ENCODE data around the gene SHANK1. TPM values are rescaled to one million over a fixed set of nuclear protein-coding genes. Genes with fewer than 3 reads are reported as not detected.
A peak's percentile ranks its signal among the peaks of the same experiment; 100 is the strongest.

Gene SHANK1
- total RNA-seq, 1 donor from 2014 or later, result 6.3 TPM

- DNase-seq, result no peak
Measured at GRCh38 chr19:50659318-50660087, 60.1 kb downstream of the SHANK1 start.

DNA sequence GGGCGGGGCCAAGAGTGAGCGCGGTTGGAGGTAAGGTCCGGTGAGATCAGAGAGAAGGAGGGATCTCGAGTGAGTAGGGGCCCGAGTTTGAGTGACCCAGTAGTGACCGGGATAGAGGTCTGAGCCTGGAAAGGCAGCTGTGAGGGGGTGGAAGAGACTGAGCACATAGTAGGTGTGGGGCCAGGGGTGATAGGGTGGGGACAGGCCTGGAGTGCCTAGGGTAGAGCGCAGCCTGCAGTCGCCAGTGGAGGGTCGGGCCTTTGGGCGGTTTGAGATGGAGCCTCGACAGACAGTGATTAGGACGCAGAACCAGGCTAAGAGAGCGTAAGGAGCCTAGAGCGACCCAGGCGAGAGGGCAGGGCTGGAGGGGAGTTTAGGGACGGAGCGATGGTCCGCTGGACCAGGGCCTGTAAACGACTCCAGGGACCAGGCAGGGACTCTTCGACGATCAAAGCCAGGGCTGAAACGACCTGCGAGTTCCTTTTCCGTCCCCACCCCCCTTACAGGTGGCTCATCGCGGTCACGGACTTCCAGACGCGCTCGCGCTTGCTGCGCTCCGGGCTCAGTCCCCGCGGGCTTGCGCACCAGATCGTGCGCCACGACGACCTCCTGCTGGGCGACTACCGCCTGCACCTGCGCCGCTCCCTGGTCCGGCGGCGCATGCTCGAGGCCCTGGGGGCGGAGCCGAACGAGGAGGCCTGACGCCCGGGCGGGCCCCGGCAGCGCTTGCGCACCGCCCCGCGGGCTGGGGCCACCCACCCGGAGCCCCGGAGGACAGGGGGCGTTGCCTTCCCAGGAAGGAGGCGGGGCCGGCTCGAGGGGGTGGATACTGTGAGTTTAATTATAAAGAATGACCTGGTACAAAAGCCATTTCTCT is 60.9 kb downstream of the SHANK1 start:
- peak; percentile 80 for DNase-seq

- peak; percentile 93 for DNase-seq
Measured at GRCh38 chr19:50657712-50658440, 61.7 kb downstream of the SHANK1 start.

- DNase-seq, result no peak
Measured at GRCh38 chr19:50657222-50657669, 62.4 kb downstream of the SHANK1 start.

- no peak for DNase-seq
Measured at GRCh38 chr19:50654882-50655281, 64.7 kb downstream of the SHANK1 start.

DNA sequence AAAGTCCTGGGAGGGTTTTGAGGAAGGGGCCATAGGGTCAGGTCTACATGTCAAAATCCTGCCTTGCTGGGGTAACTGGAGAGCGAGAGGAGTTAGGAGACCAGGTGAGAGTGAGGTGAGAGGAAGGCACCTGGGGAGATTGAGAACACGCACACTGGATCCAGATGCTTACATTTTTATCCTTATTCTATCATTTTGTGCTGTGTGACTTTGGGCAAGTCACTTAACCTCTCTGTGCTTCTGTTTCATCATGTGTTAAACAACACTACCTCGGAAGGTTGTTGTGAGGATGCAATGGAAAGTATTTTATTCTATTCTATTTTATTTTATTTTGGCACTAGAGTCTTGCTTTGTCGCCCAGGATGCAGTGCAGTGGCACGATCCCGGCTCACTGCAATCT is 66.9 kb downstream of the SHANK1 start:
- DNase-seq, result no peak

DNA sequence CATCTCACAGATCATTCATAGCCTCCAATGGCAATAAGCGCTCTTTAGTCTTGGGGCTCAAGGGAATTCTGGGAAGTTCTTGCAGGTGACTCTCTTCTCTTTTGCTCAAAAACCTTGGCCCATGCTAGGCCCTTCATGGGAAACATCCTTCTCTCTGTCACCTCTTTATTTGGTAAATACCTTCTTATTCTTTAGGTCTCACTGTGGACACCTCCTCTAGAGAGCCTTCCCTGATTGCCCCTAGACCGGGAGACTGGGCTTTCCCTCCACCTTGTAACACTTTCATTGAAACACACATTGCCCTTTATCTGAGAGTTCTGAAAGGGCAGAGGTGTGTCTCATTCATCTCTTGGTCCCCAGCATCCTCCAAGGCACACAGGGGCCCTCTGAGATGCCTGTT is 68.4 kb downstream of the SHANK1 start:
- DNase-seq, result no peak

DNA sequence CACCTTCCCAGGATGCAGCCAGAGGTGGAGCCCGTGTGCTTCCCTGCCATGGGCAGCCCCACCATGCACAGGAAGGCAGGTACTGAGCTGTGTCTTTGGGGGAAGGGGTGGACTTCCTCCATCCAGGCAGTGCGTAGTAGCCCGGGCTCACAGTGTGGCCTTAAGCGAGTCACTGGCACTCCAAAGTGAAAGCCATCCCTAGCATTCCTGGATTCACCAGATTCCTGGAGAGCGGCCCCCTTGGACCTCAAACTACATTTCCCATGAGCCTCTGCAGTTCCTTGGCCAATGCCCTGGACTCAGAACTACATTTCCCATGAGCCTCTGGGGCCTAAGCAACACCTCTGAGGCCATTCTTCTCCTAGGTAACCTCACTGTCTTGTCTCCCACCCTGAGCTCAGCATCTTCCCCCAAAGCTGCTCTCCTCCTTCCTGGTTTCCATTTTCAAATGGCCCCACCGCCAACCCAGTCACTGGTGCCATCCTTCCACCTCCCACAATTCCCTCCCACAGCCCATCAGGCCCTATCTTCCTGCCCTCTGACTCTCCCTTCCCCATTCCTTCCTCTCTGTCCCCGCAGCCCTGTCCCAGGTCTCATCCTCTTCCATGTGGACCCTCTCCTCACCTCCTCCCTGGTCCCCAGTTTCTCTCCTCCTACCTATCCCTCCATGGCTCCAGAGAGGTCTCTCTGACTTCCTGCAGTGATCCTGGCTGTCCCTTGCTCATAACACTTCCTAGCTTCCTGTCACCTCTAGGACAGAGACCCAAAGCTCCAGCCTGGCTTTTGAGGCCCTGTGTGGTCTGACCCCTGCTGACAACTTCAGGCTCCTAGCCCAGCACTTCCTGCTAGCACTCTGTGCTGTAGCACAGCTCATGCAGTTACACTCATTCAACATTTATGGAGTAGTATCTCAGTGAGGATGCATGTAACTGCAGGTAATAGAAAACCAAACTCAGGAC is 69.9 kb downstream of the SHANK1 start, which contains the start of gene C19orf81:
Gene C19orf81 (plus strand): TSS at position 13 of the 959 bp plus-strand sequence. CDS start 0 bp downstream, at position 13.
- no peak for DNase-seq

- DNase-seq, result no peak
Measured at GRCh38 chr19:50648659-50649058, 70.9 kb downstream of the SHANK1 start.

GRCh38 chr19:50647879-50648615 is 71.6 kb downstream of the SHANK1 start:
- no peak for DNase-seq

DNA sequence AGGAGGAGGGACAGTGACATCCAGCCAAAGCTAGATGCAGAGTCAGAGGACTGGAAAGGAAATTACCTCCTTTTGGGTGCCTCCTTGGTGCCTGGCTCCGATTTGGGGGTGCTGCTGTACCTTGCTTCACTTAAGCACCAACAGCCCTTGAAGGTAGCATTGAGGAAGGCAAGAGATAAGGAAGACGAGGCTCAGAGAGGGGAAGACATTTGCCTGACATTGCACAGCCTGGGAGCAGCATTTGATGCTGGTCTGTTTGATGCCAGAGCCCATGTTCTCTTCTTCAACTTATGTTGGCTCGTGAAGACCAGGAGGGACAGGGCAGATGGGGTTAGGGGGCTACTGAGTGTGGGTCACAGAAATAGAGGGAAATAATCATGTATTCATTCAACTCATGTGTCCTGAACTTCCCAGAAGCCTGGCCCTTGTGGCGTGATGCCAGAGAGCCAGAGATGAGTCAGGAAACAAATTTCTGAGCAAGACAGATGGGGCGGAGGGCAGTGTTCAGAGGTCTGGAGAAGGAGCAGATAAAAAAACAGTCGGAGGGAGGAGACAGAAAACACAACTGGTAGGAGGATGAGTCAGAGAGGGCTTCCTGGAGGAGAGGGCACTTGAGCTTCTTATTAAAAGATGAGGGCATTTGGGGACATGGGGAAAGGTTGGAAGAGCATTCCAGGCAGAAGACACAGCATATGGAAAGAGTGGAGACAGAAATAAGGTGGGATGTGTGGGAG is 73.4 kb downstream of the SHANK1 start:
- DNase-seq, result no peak

GRCh38 chr19:50645107-50645506 is 74.5 kb downstream of the SHANK1 start:
- DNase-seq, result no peak

DNA sequence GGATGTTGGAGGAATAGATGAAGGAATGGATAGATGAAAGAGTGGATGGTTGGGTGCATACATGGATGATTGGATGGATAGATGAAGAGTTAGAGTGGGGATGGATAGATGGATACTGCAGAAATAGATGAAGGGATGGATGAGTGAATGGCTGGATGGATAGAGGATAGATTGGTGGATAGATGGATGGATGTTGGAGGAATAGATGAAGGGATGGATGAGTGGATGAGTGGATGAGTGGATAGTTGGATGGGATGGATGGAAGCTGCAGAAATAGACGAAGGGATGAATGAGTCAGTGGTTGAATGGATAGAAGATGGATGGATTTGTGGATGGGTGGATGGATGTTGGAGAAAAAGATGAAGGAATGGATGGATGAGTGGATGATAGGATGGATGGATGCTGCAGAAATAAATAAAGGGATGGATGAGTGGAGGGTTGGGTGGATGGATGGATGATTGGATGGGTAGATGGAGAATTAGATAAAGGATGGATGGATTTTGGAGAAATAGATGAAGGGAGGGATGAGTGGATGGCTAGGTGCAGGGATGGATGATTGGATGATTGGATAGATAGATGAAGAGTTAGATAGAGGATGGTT is 75.2 kb downstream of the SHANK1 start:
- no peak for DNase-seq

- DNase-seq, result no peak
Measured at GRCh38 chr19:50640368-50640767, 79.2 kb downstream of the SHANK1 start.

- peak; percentile 56 for DNase-seq
Measured at GRCh38 chr19:50639121-50640112, 80.2 kb downstream of the SHANK1 start, which contains the start of gene SYT3. Gene SYT3, minus strand, starts transcription at chr19:50639881. Its CDS starts 2,470 bp downstream, at chr19:50637411.

DNA sequence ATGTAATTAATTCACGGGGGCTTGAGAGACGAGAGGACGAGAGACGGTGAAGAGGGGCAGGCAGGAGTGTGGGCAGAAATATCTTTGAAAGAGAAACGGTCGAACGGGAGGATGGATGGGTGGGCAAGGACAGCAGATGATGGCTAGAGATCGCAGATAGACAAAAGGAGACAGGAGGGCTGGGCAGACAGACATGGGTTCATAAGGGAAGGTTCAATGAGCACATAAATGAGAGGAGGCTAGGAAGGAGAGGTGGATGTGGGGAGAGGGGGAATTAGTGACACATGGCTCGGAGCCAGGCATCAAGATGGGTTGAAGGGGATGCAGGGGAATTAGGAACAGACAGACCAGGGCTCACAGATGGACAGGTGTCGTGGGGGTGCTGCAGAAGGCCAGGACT is 81.0 kb downstream of the SHANK1 start:
- no peak for DNase-seq

- DNase-seq, result no peak
Measured at GRCh38 chr19:50636317-50637085, 83.1 kb downstream of the SHANK1 start.

Data from tongue (tissue), 2 donors.